Esophagus squamous epithelium (tissue), 4 donors: ENCODE measurements around the gene RSL1D1.

Experiments
- POLR2A ChIP-seq, 4 donors: fragments of 450-650 bp; IDR thresholded peaks; one replicate each; pipeline ENCODE4 v1.6.1; 2017; ENCODE audit warnings: antibody characterized with exemption in 4 of 4, mild to moderate bottlenecking in 4 of 4, moderate library complexity in 3 of 4
- TF ChIP-seq, protein P1 (sequence below), 6 experiments: fragments of 450-650 bp in 4 of 6; fragments of 200-600 bp in 2 of 6; sonication (generic) in 2 of 6; IDR thresholded peaks; one replicate each; pipeline ENCODE4 v1.5.1; 2016 to 2019; ENCODE audit warnings: antibody characterized with exemption in 6 of 6, mild to moderate bottlenecking in 4 of 6, moderate library complexity in 4 of 6

DNA sequence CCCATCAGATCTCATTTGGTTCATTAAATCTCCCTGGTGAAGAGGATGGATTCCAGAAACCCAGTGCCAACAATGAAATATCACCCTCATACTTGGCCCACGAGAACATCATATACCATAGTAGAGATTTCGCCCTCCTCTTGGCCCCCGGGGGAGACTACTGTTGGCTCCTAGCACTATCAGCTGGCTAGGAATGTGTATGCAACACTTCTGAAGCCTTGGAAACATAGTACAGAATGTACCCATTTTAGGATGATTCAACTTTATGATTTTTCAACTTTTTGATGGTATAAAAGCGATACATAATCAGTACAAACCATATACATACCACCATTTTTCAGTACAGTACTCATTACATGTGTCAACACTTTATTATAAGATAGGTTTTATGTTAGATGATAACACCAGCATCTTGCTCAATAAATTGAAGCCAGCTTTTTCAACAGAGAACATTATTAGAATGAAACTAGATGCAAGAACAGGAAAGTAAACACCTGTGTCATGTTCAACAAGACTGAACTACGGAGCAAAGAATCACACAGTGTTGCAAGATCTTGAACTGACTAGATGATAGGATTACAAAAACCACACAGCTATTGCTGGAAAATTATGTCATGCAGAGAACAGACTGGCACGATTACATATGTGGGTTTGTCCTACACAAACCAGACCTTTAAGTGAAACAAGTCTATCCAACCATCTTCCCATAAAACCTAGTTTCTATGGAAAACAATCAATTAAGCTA is 17.2 kb downstream of the RSL1D1 start:
- TF ChIP-seq, protein P1, sequence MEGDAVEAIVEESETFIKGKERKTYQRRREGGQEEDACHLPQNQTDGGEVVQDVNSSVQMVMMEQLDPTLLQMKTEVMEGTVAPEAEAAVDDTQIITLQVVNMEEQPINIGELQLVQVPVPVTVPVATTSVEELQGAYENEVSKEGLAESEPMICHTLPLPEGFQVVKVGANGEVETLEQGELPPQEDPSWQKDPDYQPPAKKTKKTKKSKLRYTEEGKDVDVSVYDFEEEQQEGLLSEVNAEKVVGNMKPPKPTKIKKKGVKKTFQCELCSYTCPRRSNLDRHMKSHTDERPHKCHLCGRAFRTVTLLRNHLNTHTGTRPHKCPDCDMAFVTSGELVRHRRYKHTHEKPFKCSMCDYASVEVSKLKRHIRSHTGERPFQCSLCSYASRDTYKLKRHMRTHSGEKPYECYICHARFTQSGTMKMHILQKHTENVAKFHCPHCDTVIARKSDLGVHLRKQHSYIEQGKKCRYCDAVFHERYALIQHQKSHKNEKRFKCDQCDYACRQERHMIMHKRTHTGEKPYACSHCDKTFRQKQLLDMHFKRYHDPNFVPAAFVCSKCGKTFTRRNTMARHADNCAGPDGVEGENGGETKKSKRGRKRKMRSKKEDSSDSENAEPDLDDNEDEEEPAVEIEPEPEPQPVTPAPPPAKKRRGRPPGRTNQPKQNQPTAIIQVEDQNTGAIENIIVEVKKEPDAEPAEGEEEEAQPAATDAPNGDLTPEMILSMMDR (IDR thresholded peaks at IDR 0.05), result no peak
- no peak for TF ChIP-seq POLR2A (IDR thresholded peaks at IDR 0.05)
